IPS-20b (cell line): ENCODE results near the gene RAB27B.

Experiments
- H3K27ac ChIP-seq: one replicate; pipeline ENCODE4 v1.5.1; 2013; ENCODE audit warnings: low read length
- H3K27me3 ChIP-seq: 2 replicates; pipeline ENCODE4 v1.6.1; 2013; ENCODE audit warnings: mild to moderate bottlenecking, low read length, inconsistent platforms; ENCODE audit not compliant: insufficient read depth
- H3K36me3 ChIP-seq: 2 replicates; pipeline ENCODE4 v1.6.1; 2013; ENCODE audit warnings: low read depth, mild to moderate bottlenecking, inconsistent platforms, low read length, moderate library complexity; ENCODE audit not compliant: insufficient read depth
- H3K4me1 ChIP-seq: 2 replicates; pipeline ENCODE4 v1.6.1; 2013; ENCODE audit warnings: mild to moderate bottlenecking, control low read depth, inconsistent platforms, low read length, moderate library complexity; ENCODE audit not compliant: insufficient read depth
- H3K4me3 ChIP-seq: 2 replicates; pipeline ENCODE4 v1.5.1; 2013; ENCODE audit warnings: mild to moderate bottlenecking, low read length, inconsistent platforms
- H3K9ac ChIP-seq: 2 replicates; pipeline ENCODE4 v1.6.1; 2013; ENCODE audit warnings: low read depth, mild to moderate bottlenecking, inconsistent platforms, low read length, moderate library complexity
- H3K9me3 ChIP-seq: 2 replicates; pipeline ENCODE4 v1.6.1; 2013; ENCODE audit warnings: mild to moderate bottlenecking, low read depth, low read length, inconsistent platforms; ENCODE audit not compliant: insufficient read depth

RAB27B gene

GRCh38 chr18:54875063-54875462, 46.8 kb downstream of the RAB27B start:
- Histone ChIP-seq H3K4me1 (no peaks in the 10 kb centered on the region; the same call in 1 of the 2 replicates), H3K36me3 (no peaks in the 10 kb centered on the region), H3K9ac (no peak overlapping the region), H3K27me3 (no peaks in the 10 kb centered on the region), H3K4me3 (no peak overlapping the region), H3K9me3 (no peaks in the 10 kb centered on the region), H3K27ac (no peak overlapping the region)

GRCh38 chr18:54877076-54877475, 48.8 kb downstream of the RAB27B start:
- H3K27ac ChIP-seq: no peak overlapping the region
- no peaks in the 10 kb centered on the region for H3K9me3 ChIP-seq

GRCh38 chr18:54878159-54878622, 49.9 kb downstream of the RAB27B start:
- Histone ChIP-seq H3K4me3 (no peak overlapping the region), H3K27me3 (peaks cover 11% of the 10 kb centered on the region; the same call in 1 of the 2 replicates), H3K36me3 (no peaks in the 10 kb centered on the region), H3K9me3 (no peaks in the 10 kb centered on the region), H3K9ac (no peak overlapping the region), H3K27ac (no peak overlapping the region), H3K4me1 (peaks cover 5% of the 10 kb centered on the region; the same call in 1 of the 2 replicates)

More at GRCh38 chr18:54877076-54877475, 48.8 kb downstream of the RAB27B start:
- Histone ChIP-seq H3K9ac (no peak overlapping the region), H3K4me3 (no peak overlapping the region), H3K4me1 (peaks cover 5% of the 10 kb centered on the region; the same call in 1 of the 2 replicates), H3K36me3 (no peaks in the 10 kb centered on the region), H3K27me3 (peaks cover 6% of the 10 kb centered on the region; the same call in 1 of the 2 replicates)

- Histone ChIP-seq H3K36me3 (no peaks in the 10 kb centered on the region), H3K4me3 (no peak overlapping the region), H3K27me3 (peaks cover 15% of the 10 kb centered on the region; the same call in 1 of the 2 replicates), H3K9ac (no peak overlapping the region), H3K9me3 (no peaks in the 10 kb centered on the region), H3K4me1 (peaks cover 5% of the 10 kb centered on the region; the same call in 1 of the 2 replicates), H3K27ac (no peak overlapping the region)
These were observed 50.5 kb downstream of the RAB27B start for GRCh38 chr18:54878659-54879358.

- Histone ChIP-seq H3K9me3 (no peaks in the 10 kb centered on the region), H3K36me3 (no peaks in the 10 kb centered on the region), H3K9ac (no peak overlapping the region), H3K4me1 (peaks cover 5% of the 10 kb centered on the region; the same call in 1 of the 2 replicates), H3K27ac (no peak overlapping the region), H3K4me3 (no peak overlapping the region), H3K27me3 (peaks cover 15% of the 10 kb centered on the region; the same call in 1 of the 2 replicates)
These were observed 51.4 kb downstream of the RAB27B start for GRCh38 chr18:54879691-54880090.

GRCh38 chr18:54880395-54881105, 52.3 kb downstream of the RAB27B start:
- H3K4me3 ChIP-seq: no peak overlapping the region
- peaks cover 15% of the 10 kb centered on the region; the same call in 1 of the 2 replicates for H3K27me3 ChIP-seq
- peaks cover 5% of the 10 kb centered on the region; the same call in 1 of the 2 replicates for H3K4me1 ChIP-seq
- no peak overlapping the region for H3K27ac ChIP-seq
- H3K9ac ChIP-seq: no peak overlapping the region
- no peaks in the 10 kb centered on the region for H3K36me3 ChIP-seq
- H3K9me3 ChIP-seq: no peaks in the 10 kb centered on the region

GRCh38 chr18:54881229-54881768, 53.0 kb downstream of the RAB27B start:
- Histone ChIP-seq H3K27me3 (peaks cover 15% of the 10 kb centered on the region; the same call in 1 of the 2 replicates), H3K9me3 (no peaks in the 10 kb centered on the region), H3K4me3 (no peak overlapping the region), H3K4me1 (peaks cover 5% of the 10 kb centered on the region; the same call in 1 of the 2 replicates), H3K36me3 (no peaks in the 10 kb centered on the region), H3K27ac (no peak overlapping the region), H3K9ac (no peak overlapping the region)

GRCh38 chr18:54882318-54882717, 54.0 kb downstream of the RAB27B start:
- H3K9me3 ChIP-seq: no peaks in the 10 kb centered on the region
- H3K27me3 ChIP-seq: peaks cover 15% of the 10 kb centered on the region; the same call in 1 of the 2 replicates
- peaks cover 5% of the 10 kb centered on the region; the same call in 1 of the 2 replicates for H3K4me1 ChIP-seq
- H3K4me3 ChIP-seq: no peak overlapping the region
- no peaks in the 10 kb centered on the region for H3K36me3 ChIP-seq
- no peak overlapping the region for H3K9ac ChIP-seq
- no peak overlapping the region for H3K27ac ChIP-seq

- Histone ChIP-seq H3K9ac (no peak overlapping the region), H3K4me3 (no peak overlapping the region), H3K4me1 (peaks cover 5% of the 10 kb centered on the region; the same call in 1 of the 2 replicates), H3K27me3 (peaks cover 15% of the 10 kb centered on the region; the same call in 1 of the 2 replicates), H3K27ac (no peak overlapping the region), H3K36me3 (no peaks in the 10 kb centered on the region), H3K9me3 (no peaks in the 10 kb centered on the region)
These were observed 55.7 kb downstream of the RAB27B start for GRCh38 chr18:54883816-54884604.

- H3K4me3 ChIP-seq: no peak overlapping the region
- no peaks in the 10 kb centered on the region for H3K9me3 ChIP-seq
- no peak overlapping the region for H3K27ac ChIP-seq
- no peaks in the 10 kb centered on the region for H3K36me3 ChIP-seq
- H3K27me3 ChIP-seq: peaks cover 2% of the 10 kb centered on the region; the same call in 1 of the 2 replicates
- H3K4me1 ChIP-seq: no peaks in the 10 kb centered on the region
- H3K9ac ChIP-seq: no peak overlapping the region
These were observed 60.1 kb downstream of the RAB27B start for GRCh38 chr18:54888378-54888777.

GRCh38 chr18:54888933-54889332, 60.7 kb downstream of the RAB27B start:
- Histone ChIP-seq H3K27me3 (no peaks in the 10 kb centered on the region; the same call in 1 of the 2 replicates), H3K36me3 (no peaks in the 10 kb centered on the region), H3K4me1 (no peaks in the 10 kb centered on the region), H3K9ac (no peak overlapping the region), H3K9me3 (no peaks in the 10 kb centered on the region), H3K4me3 (no peak overlapping the region), H3K27ac (no peak overlapping the region)
